Suprapubic skin (tissue), 4 donors: Measurements from ENCODE around the gene CCR4. TPM values are rescaled to one million over a fixed set of nuclear protein-coding genes. Genes with fewer than 3 reads are reported as not detected.
"Not testable (repeated sequence)": the region's sequence is repeated elsewhere in the genome, so short reads cannot be mapped to it uniquely, and the experiment has no call there.

ENCODE experiments used
- DNase-seq, 2 donors: peaks; one replicate each; pipeline ENCODE4 v3.0.0-alpha.2; 2019; ENCODE audit warnings: low spot score in 2 of 2
- H3K27ac ChIP-seq: fragments of 200-600 bp; sonication (generic); one replicate; pipeline ENCODE4 v1.5.1; 2019
- H3K27me3 ChIP-seq: fragments of 200-600 bp; sonication (generic); one replicate; pipeline ENCODE4 v1.5.1; 2019
- H3K36me3 ChIP-seq: fragments of 200-600 bp; sonication (generic); one replicate; pipeline ENCODE4 v1.5.1; 2019
- H3K4me1 ChIP-seq: fragments of 200-600 bp; sonication (generic); one replicate; pipeline ENCODE4 v1.5.1; 2019
- H3K4me3 ChIP-seq: fragments of 200-600 bp; sonication (generic); one replicate; pipeline ENCODE4 v1.5.1; 2019; ENCODE audit warnings: mild to moderate bottlenecking
- H3K9me3 ChIP-seq: fragments of 200-600 bp; sonication (generic); one replicate; pipeline ENCODE4 v1.5.1; 2019
- CTCF ChIP-seq, 2 donors: fragments of 200-600 bp in 1 of 2; fragments of 450-650 bp in 1 of 2; sonication (generic) in 1 of 2; IDR thresholded peaks; one replicate each; pipeline ENCODE4 v1.5.1; 2016 to 2019; ENCODE audit warnings: antibody characterized with exemption in 2 of 2, mild to moderate bottlenecking in 1 of 2, moderate library complexity in 1 of 2
- EP300 ChIP-seq: sonication (generic); formaldehyde crosslinking; IDR thresholded peaks from one replicate; pipeline ENCODE4 v1.6.1; 2017; ENCODE audit warnings: antibody characterized with exemption
- POLR2A ChIP-seq, 2 donors: fragments of 450-650 bp; IDR thresholded peaks; one replicate each; pipeline ENCODE4 v1.6.1; 2017; ENCODE audit warnings: antibody characterized with exemption in 2 of 2, mild to moderate bottlenecking in 2 of 2, moderate library complexity in 2 of 2
- POLR2AphosphoS5 ChIP-seq, 3 donors: sonication (generic); formaldehyde crosslinking; IDR thresholded peaks; one replicate each; pipeline ENCODE4 v1.6.1; 2017; ENCODE audit warnings: antibody characterized with exemption in 3 of 3
- WGBS: methylation state at CpG from one replicate; pipeline ENCODE4 v1.1.5; 2018; 5-methylcytosine and 5-hydroxymethylcytosine counted together
- total RNA-seq, 4 donors: library from RNA; depleted of rRNA; stranded (reverse); fragments of >200 nt; gene quantifications; one replicate each; pipeline ENCODE4 v1.1.0, GENCODE V29; 2016

Gene CCR4
- total RNA-seq, 4 donors from 2014 or later: 0.29 to 0.42 (median 0.34) TPM; not detected in 1

GRCh38 chr3:32977861-32978260 lies 26.4 kb downstream of the CCR4 start:
- Histone ChIP-seq H3K36me3 (no peaks in the 10 kb centered on the region), H3K4me3 (no peak overlapping the region), H3K27ac (no peak overlapping the region), H3K9me3 (no peaks in the 10 kb centered on the region), H3K4me1 (no peaks in the 10 kb centered on the region), H3K27me3 (no peaks in the 10 kb centered on the region)
- WGBS: 70% methylated on average over 10 of the region's 10 CpGs
- no peak for TF ChIP-seq EP300
- TF ChIP-seq POLR2AphosphoS5 (IDR thresholded peaks at IDR 0.05): no peak
- TF ChIP-seq POLR2A (IDR thresholded peaks at IDR 0.05): no peak
- TF ChIP-seq CTCF (IDR thresholded peaks at IDR 0.05): no peak
- no peak for DNase-seq

GRCh38 chr3:32978331-32978730 lies 26.9 kb downstream of the CCR4 start:
- no peak for DNase-seq
- 83% methylated on average over 5 of the region's 5 CpGs for WGBS

GRCh38 chr3:32983124-32983523 lies 31.7 kb downstream of the CCR4 start:
- TF ChIP-seq CTCF (IDR thresholded peaks at IDR 0.05) (no peak), POLR2A (IDR thresholded peaks at IDR 0.05) (no peak), POLR2AphosphoS5 (IDR thresholded peaks at IDR 0.05) (no peak), EP300 (no peak)
- H3K36me3 ChIP-seq: no peaks in the 10 kb centered on the region
- no peaks in the 10 kb centered on the region for H3K27me3 ChIP-seq
- DNase-seq: no peak
- no peak overlapping the region for H3K4me3 ChIP-seq
- no peak overlapping the region for H3K27ac ChIP-seq
- H3K9me3 ChIP-seq: no peaks in the 10 kb centered on the region
- no peaks in the 10 kb centered on the region for H3K4me1 ChIP-seq

More at GRCh38 chr3:32978331-32978730, 26.9 kb downstream of the CCR4 start:
- no peak for TF ChIP-seq EP300
- TF ChIP-seq POLR2AphosphoS5 (IDR thresholded peaks at IDR 0.05): no peak
- TF ChIP-seq CTCF (IDR thresholded peaks at IDR 0.05): no peak
- no peak for TF ChIP-seq POLR2A (IDR thresholded peaks at IDR 0.05)
- H3K9me3 ChIP-seq: no peaks in the 10 kb centered on the region
- H3K27me3 ChIP-seq: no peaks in the 10 kb centered on the region
- no peak overlapping the region for H3K4me3 ChIP-seq
- H3K4me1 ChIP-seq: no peaks in the 10 kb centered on the region
- no peak overlapping the region for H3K27ac ChIP-seq
- H3K36me3 ChIP-seq: no peaks in the 10 kb centered on the region

GRCh38 chr3:32984918-32985317 lies 33.5 kb downstream of the CCR4 start:
- not testable (repeated sequence) for H3K4me1 ChIP-seq, DNase-seq, H3K27me3 ChIP-seq, H3K27ac ChIP-seq, H3K4me3 ChIP-seq, H3K36me3 ChIP-seq, H3K9me3 ChIP-seq
- WGBS: 85% methylated on average over 3 of the region's 3 CpGs

GRCh38 chr3:32989171-32989570 lies 37.7 kb downstream of the CCR4 start:
- Histone ChIP-seq H3K27me3 (no peaks in the 10 kb centered on the region), H3K4me1 (no peaks in the 10 kb centered on the region), H3K4me3 (no peak overlapping the region), H3K27ac (no peak overlapping the region), H3K36me3 (no peaks in the 10 kb centered on the region), H3K9me3 (no peaks in the 10 kb centered on the region)
- DNase-seq: no peak
- TF ChIP-seq CTCF (IDR thresholded peaks at IDR 0.05) (no peak), EP300 (no peak), POLR2A (IDR thresholded peaks at IDR 0.05) (no peak), POLR2AphosphoS5 (IDR thresholded peaks at IDR 0.05) (no peak)
- 92% methylated on average over 6 of the region's 6 CpGs for WGBS

- Histone ChIP-seq H3K27me3 (no peaks in the 10 kb centered on the region), H3K9me3 (no peaks in the 10 kb centered on the region), H3K4me3 (no peak overlapping the region), H3K4me1 (no peaks in the 10 kb centered on the region), H3K27ac (no peak overlapping the region), H3K36me3 (no peaks in the 10 kb centered on the region)
- TF ChIP-seq POLR2AphosphoS5 (IDR thresholded peaks at IDR 0.05) (no peak), POLR2A (IDR thresholded peaks at IDR 0.05) (no peak), EP300 (no peak), CTCF (IDR thresholded peaks at IDR 0.05) (no peak)
- WGBS: 69% methylated on average over 2 of the region's 2 CpGs
- DNase-seq: no peak
Measured at GRCh38 chr3:32990116-32990515, 38.7 kb downstream of the CCR4 start.
